ENCODE data around the gene PTPRM. TPM values are rescaled to one million over a fixed set of nuclear protein-coding genes. Genes with fewer than 3 reads are reported as not detected.

The PTPRM gene
- total and polyA plus RNA-seq, 2 donors, result 37.3 to 55.6 TPM

DNA sequence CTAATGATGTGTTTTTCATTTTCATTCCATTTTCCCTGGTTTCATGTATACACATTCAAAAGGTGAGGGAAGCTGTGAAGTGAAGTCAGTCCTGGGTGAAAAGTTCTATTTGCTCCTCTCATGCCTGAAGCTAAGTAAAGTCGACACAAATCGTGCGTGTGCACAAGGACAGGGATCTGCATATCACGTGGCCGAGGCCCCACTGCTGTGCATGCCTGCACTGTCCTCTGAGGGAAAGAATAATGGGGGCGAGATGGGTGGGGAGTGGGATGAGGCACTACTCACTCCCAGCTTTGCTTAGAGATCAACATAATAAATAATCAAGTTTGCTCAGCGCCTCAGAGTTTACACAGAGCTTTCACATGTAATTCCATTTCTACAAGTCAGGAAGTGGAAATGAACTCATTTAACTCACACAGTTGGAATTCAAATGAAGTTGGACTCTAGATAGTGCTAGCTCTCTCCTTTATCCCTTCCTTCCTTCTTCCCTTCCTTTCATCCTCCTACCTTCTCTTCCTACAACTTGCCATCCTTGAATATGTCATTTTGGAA, 5.1 kb upstream of the PTPRM start:
- DNase-seq (ENCODE audit: low read depth in 6 of 9, low spot score in 9 of 9), result no peak
- peaks cover 13 to 16% of the 10 kb centered on the region in 2 donors for H3K27me3 ChIP-seq (ENCODE audit: control insufficient read depth in 2 of 2, insufficient read depth in 1 of 2, low read length in 1 of 2)
- no peak overlapping the region for H3K4me3 ChIP-seq (ENCODE audit: low read length in 2 of 2)
- H3K27ac ChIP-seq (ENCODE audit: low read depth in 1 of 2, low read length in 1 of 2), result peak overlapping the region in 1 of 2 donors; percentile 30
- WGBS, result 95% methylated on average over 7 of the region's 7 CpGs
- peaks cover 0 to 23% of the 10 kb centered on the region in 2 donors for H3K4me1 ChIP-seq (ENCODE audit: control insufficient read depth in 2 of 2, insufficient read depth in 2 of 2, low read length in 2 of 2)
- no peaks in the 10 kb centered on the region for H3K9me3 ChIP-seq (ENCODE audit: control insufficient read depth in 2 of 2, insufficient read depth in 1 of 2, low read length in 1 of 2)
- no peaks in the 10 kb centered on the region for H3K36me3 ChIP-seq (ENCODE audit: control insufficient read depth in 2 of 2, insufficient read depth in 2 of 2, low read length in 1 of 2)

DNA sequence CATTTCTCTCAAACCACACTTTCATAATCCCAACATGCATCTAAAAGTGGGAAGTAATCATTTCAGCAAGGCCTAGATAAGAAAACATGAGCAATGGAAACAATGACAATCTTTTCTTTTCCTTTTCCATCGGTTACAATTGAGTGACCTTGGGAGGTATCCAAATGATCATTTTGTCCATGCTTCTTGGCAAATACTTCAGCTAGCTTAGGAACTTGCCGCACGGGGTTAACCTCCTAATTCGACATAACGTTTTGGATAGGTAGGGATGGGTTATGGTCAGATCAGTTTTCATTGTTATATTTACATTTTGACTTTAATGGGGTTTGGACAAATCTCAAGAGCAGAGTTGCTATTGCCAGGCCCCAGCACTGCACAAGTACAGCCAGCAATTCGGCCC, 4.6 kb upstream of the PTPRM start:
- no peak for DNase-seq (ENCODE audit: low read depth in 6 of 9, low spot score in 9 of 9)
- H3K4me3 ChIP-seq (ENCODE audit: low read length in 2 of 2), result no peak overlapping the region
- peaks cover 13 to 17% of the 10 kb centered on the region in 2 donors for H3K27me3 ChIP-seq (ENCODE audit: control insufficient read depth in 2 of 2, insufficient read depth in 1 of 2, low read length in 1 of 2)
- 87% methylated on average over 6 of the region's 6 CpGs for WGBS
- H3K36me3 ChIP-seq (ENCODE audit: control insufficient read depth in 2 of 2, insufficient read depth in 2 of 2, low read length in 1 of 2), result no peaks in the 10 kb centered on the region
- no peak overlapping the region for H3K27ac ChIP-seq (ENCODE audit: low read depth in 1 of 2, low read length in 1 of 2)
- H3K4me1 ChIP-seq (ENCODE audit: control insufficient read depth in 2 of 2, insufficient read depth in 2 of 2, low read length in 2 of 2), result peaks cover 0 to 23% of the 10 kb centered on the region in 2 donors
- H3K9me3 ChIP-seq (ENCODE audit: control insufficient read depth in 2 of 2, insufficient read depth in 1 of 2, low read length in 1 of 2), result no peaks in the 10 kb centered on the region

DNA sequence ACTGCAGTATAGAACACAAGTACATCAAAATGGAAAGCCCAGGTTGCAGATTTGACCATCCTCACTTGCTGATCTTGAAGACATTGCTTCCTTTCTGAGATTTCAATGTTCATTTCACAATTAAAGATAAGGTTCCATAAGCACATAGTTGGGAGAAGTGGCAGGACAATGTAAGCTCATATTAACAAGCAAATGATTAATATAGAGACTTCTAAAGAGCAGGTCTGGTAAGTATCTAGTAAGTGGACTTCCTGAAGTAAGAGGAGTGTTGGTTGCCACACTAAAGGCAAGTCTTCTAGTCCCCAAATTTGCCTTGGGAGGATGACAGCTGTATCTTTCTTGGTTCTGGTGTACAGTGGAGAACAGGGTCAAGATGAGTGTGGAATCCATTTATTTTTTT, 1.4 kb upstream of the PTPRM start:
- no peaks in the 10 kb centered on the region for H3K36me3 ChIP-seq (ENCODE audit: control insufficient read depth in 2 of 2, insufficient read depth in 2 of 2, low read length in 1 of 2)
- H3K4me3 ChIP-seq (ENCODE audit: low read length in 2 of 2), result no peak overlapping the region

DNA sequence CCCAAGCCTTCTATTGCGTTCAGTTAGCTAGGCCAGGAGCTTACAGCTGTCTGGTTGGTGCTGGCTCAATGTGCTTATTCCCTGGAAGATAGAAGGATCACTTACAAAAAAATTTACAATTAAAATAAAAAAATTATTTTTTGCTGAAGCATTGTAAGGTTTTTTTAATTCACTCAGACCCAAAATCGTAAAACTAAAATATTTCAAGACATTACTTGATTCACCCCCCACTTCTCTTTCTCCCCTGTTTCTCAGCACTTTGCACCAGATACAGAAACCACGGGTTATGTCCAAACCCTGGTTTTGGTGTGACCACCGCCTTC, 911 bp upstream of the PTPRM start:
- Histone ChIP-seq H3K4me3 (ENCODE audit: low read length in 2 of 2) (peak overlapping the region; percentile 44 to 71), H3K9me3 (ENCODE audit: control insufficient read depth in 2 of 2, insufficient read depth in 1 of 2, low read length in 1 of 2) (no peaks in the 10 kb centered on the region), H3K4me1 (ENCODE audit: control insufficient read depth in 2 of 2, insufficient read depth in 2 of 2, low read length in 2 of 2) (peaks cover 5 to 14% of the 10 kb centered on the region in 2 donors), H3K27ac (ENCODE audit: low read depth in 1 of 2, low read length in 1 of 2) (peak overlapping the region in 1 of 2 donors; percentile 68), H3K36me3 (ENCODE audit: control insufficient read depth in 2 of 2, insufficient read depth in 2 of 2, low read length in 1 of 2) (no peaks in the 10 kb centered on the region), H3K27me3 (ENCODE audit: control insufficient read depth in 2 of 2, insufficient read depth in 1 of 2, low read length in 1 of 2) (peaks cover 23 to 33% of the 10 kb centered on the region in 2 donors)
- WGBS, result 21% methylated on average over 4 of the region's 4 CpGs
- no peak for DNase-seq (ENCODE audit: low read depth in 6 of 9, low spot score in 9 of 9)

More for the DNA sequence above, 1.4 kb upstream of the PTPRM start:
- DNase-seq (ENCODE audit: low read depth in 6 of 9, low spot score in 9 of 9), result no peak
- Histone ChIP-seq H3K4me1 (ENCODE audit: control insufficient read depth in 2 of 2, insufficient read depth in 2 of 2, low read length in 2 of 2) (peaks cover 5 to 18% of the 10 kb centered on the region in 2 donors), H3K27me3 (ENCODE audit: control insufficient read depth in 2 of 2, insufficient read depth in 1 of 2, low read length in 1 of 2) (peaks cover 23 to 33% of the 10 kb centered on the region in 2 donors), H3K27ac (ENCODE audit: low read depth in 1 of 2, low read length in 1 of 2) (no peak overlapping the region), H3K9me3 (ENCODE audit: control insufficient read depth in 2 of 2, insufficient read depth in 1 of 2, low read length in 1 of 2) (no peaks in the 10 kb centered on the region)

DNA sequence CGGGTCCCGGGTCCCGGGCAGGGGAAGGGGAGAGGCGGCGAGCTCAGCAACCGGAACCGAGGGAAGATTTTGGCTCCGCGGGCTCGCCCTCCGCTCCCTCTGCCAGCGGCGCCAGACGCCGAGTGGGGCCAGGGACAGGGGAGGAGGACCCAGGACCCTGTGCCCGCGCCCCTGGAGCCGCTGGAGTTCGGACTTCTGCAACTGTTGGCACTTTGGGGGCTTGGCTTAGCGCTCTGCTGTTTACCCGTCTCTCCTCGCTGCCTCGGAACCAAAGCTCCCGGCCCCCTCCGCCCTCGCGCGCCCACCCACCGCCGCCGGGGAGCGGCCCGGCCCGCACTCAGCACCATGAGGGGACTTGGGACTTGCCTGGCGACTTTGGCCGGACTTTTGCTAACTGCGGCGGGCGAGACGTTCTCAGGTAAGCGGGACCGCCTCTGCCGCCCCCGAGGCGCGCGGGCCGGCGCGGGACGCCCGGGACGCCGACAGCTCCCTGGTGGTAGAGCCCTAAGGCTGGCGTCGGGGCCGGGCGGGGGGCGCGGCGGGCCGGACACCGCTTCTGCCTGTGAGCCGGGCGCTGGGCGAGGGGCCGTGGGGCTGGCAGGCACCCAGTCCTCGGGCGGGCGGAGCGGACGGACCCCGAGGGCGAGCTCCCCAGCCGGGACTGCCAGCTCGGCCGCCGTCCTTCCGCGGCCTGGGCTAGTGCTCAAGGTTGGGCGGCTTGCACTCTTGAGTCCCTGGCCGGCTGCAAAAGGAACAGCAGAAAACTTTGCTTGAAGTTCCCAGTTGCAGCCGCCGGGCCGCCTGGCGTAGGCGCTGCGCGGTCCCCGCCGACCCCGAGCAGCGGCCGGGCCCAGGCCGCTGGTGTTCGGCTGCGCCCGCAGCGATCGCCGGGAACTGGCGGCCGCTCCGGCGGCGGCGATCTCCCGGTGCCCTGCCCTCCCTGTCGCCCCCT, 634 bp downstream of the PTPRM start:
- peaks cover 5 to 8% of the 10 kb centered on the region in 2 donors for H3K4me1 ChIP-seq (ENCODE audit: control insufficient read depth in 2 of 2, insufficient read depth in 2 of 2, low read length in 2 of 2)
- under 1% methylated on average over 109 of the region's 109 CpGs for WGBS
- H3K27me3 ChIP-seq (ENCODE audit: control insufficient read depth in 2 of 2, insufficient read depth in 1 of 2, low read length in 1 of 2), result peaks cover 23 to 33% of the 10 kb centered on the region in 2 donors
- peak overlapping the region; percentile 71 to 74 for H3K4me3 ChIP-seq (ENCODE audit: low read length in 2 of 2)
- no peaks in the 10 kb centered on the region for H3K36me3 ChIP-seq (ENCODE audit: control insufficient read depth in 2 of 2, insufficient read depth in 2 of 2, low read length in 1 of 2)
- peak overlapping the region; percentile 77 for H3K27ac ChIP-seq (ENCODE audit: low read depth in 1 of 2, low read length in 1 of 2)
- peak in 7 of 9 donors; percentile 24 to 69 (median 41) for DNase-seq (ENCODE audit: low read depth in 6 of 9, low spot score in 9 of 9)
- no peaks in the 10 kb centered on the region for H3K9me3 ChIP-seq (ENCODE audit: control insufficient read depth in 2 of 2, insufficient read depth in 1 of 2, low read length in 1 of 2)

DNA sequence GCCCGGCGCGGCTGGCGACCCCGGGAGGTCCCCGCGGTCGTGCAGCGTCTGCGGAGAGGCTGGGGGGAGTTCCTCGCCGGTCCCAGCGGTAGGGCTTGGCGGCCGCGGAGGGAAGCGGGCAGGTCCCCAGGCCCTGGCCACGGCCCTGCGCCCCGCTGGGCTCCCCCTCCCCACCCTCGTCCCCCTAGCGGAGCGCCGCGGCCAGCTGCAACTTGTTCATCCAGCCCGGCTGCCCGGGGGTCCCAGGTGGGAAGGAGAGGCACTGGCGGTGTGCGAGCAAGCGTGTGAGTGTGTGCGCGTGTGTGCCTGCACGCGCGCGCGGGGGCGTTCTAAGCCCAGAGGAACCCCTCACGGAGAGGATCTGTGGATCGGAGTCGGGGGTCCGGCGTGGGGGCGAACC, 1.3 kb downstream of the PTPRM start:
- Histone ChIP-seq H3K9me3 (ENCODE audit: control insufficient read depth in 2 of 2, insufficient read depth in 1 of 2, low read length in 1 of 2) (no peaks in the 10 kb centered on the region), H3K27me3 (ENCODE audit: control insufficient read depth in 2 of 2, insufficient read depth in 1 of 2, low read length in 1 of 2) (peaks cover 23 to 33% of the 10 kb centered on the region in 2 donors), H3K4me1 (ENCODE audit: control insufficient read depth in 2 of 2, insufficient read depth in 2 of 2, low read length in 2 of 2) (peaks cover 5 to 8% of the 10 kb centered on the region in 2 donors), H3K36me3 (ENCODE audit: control insufficient read depth in 2 of 2, insufficient read depth in 2 of 2, low read length in 1 of 2) (no peaks in the 10 kb centered on the region), H3K27ac (ENCODE audit: low read depth in 1 of 2, low read length in 1 of 2) (no peak overlapping the region), H3K4me3 (ENCODE audit: low read length in 2 of 2) (peak overlapping the region; percentile 71 to 74)
- DNase-seq (ENCODE audit: low read depth in 6 of 9, low spot score in 9 of 9), result peak in 7 of 9 donors; percentile 11 to 73 (median 42)
- under 1% methylated on average over 44 of the region's 44 CpGs for whole genome bisulfite sequencing

DNA sequence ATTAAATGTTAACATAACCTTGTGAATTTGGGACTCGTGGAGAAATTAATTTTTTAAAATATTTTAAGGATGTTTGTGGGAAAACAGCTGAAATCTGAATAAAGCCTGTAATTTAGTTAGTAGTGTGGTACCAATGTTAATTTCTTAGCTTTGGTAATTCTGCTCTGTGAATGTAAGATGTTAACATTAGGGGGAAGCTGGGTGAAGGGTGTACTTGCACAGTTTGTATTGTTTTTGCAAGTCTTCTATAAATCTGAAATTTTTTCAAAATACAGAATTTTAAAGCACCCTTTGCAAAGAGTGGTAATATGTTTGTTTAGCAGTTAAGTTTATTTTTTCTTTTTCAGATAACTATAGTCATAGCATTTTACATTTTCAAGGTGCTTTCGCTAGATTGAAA, 4.5 kb downstream of the PTPRM start:
- Histone ChIP-seq H3K4me1 (ENCODE audit: control insufficient read depth in 2 of 2, insufficient read depth in 2 of 2, low read length in 2 of 2) (peaks cover 2 to 5% of the 10 kb centered on the region in 2 donors), H3K36me3 (ENCODE audit: control insufficient read depth in 2 of 2, insufficient read depth in 2 of 2, low read length in 1 of 2) (no peaks in the 10 kb centered on the region), H3K9me3 (ENCODE audit: control insufficient read depth in 2 of 2, insufficient read depth in 1 of 2, low read length in 1 of 2) (no peaks in the 10 kb centered on the region), H3K27ac (ENCODE audit: low read depth in 1 of 2, low read length in 1 of 2) (no peak overlapping the region), H3K4me3 (ENCODE audit: low read length in 2 of 2) (no peak overlapping the region), H3K27me3 (ENCODE audit: control insufficient read depth in 2 of 2, insufficient read depth in 1 of 2, low read length in 1 of 2) (peaks cover 12 to 18% of the 10 kb centered on the region in 2 donors)
- WGBS, result 98% methylated on average over 2 of the region's 2 CpGs
- no peak for DNase-seq (ENCODE audit: low read depth in 6 of 9, low spot score in 9 of 9)

DNA sequence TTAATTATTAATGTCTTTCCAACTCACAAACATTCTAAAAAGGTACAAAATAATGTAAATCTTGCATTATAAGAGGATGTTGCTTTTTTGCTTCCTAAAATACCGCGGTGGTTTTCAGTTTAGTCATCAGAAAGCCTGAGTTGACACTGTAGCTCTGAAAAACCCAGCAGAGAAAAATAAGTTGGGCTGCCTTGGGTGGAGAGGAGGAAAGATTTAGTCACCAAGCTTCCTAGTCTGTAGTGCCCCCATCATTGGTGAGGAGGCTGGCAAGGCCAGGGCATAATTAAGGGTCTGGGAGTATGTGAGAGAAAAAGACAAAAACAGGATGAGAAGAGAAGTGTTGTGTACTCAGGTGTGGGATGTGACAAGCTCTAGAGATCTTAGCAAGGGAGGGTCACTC, 5.7 kb downstream of the PTPRM start:
- no peak overlapping the region for H3K27ac ChIP-seq (ENCODE audit: low read depth in 1 of 2, low read length in 1 of 2)
- H3K4me1 ChIP-seq (ENCODE audit: control insufficient read depth in 2 of 2, insufficient read depth in 2 of 2, low read length in 2 of 2), result peaks cover 2 to 5% of the 10 kb centered on the region in 2 donors
- no peaks in the 10 kb centered on the region for H3K9me3 ChIP-seq (ENCODE audit: control insufficient read depth in 2 of 2, insufficient read depth in 1 of 2, low read length in 1 of 2)
- no peaks in the 10 kb centered on the region for H3K36me3 ChIP-seq (ENCODE audit: control insufficient read depth in 2 of 2, insufficient read depth in 2 of 2, low read length in 1 of 2)
- WGBS, result 19% methylated on average over 2 of the region's 2 CpGs
- H3K27me3 ChIP-seq (ENCODE audit: control insufficient read depth in 2 of 2, insufficient read depth in 1 of 2, low read length in 1 of 2), result peaks cover 8 to 14% of the 10 kb centered on the region in 2 donors
- H3K4me3 ChIP-seq (ENCODE audit: low read length in 2 of 2), result no peak overlapping the region
- peak in 1 of 9 donors; percentile 31 for DNase-seq (ENCODE audit: low read depth in 6 of 9, low spot score in 9 of 9)

DNA sequence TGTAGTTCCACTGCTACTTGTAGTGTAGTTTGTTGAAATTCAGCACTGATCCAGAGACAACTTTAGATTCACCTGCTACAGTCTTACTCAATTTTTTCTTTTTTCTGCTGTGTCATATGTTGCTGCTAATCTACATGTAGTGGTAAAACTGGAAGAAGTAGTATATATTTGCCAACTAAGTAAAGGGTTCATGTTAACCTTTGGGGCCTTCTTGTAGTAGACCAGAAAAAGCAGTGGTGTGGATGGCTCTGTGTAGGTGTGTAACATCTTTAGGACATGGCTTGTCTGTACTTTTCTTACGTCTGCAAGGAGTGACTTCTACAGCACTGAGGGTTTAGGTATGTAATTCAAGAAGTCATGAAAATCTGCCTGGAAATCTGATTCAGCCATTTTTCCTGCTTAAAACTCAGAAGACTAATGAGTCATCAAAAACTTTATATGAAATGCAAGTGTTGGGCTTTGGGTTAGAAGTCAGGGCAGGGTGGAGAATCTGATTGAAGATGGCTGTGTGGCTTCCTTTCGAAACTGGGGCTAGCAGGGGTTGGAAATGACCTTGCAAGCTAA, 8.4 kb downstream of the PTPRM start:
- H3K36me3 ChIP-seq (ENCODE audit: control insufficient read depth in 2 of 2, insufficient read depth in 2 of 2, low read length in 1 of 2), result no peaks in the 10 kb centered on the region
- no peak overlapping the region for H3K4me3 ChIP-seq (ENCODE audit: low read length in 2 of 2)
- WGBS, result 94% methylated on average over 2 of the region's 2 CpGs
- H3K9me3 ChIP-seq (ENCODE audit: control insufficient read depth in 2 of 2, insufficient read depth in 1 of 2, low read length in 1 of 2), result no peaks in the 10 kb centered on the region
- H3K27me3 ChIP-seq (ENCODE audit: control insufficient read depth in 2 of 2, insufficient read depth in 1 of 2, low read length in 1 of 2), result no peaks in the 10 kb centered on the region
- DNase-seq (ENCODE audit: low read depth in 6 of 9, low spot score in 9 of 9), result no peak
- H3K27ac ChIP-seq (ENCODE audit: low read depth in 1 of 2, low read length in 1 of 2), result no peak overlapping the region
- H3K4me1 ChIP-seq (ENCODE audit: control insufficient read depth in 2 of 2, insufficient read depth in 2 of 2, low read length in 2 of 2), result no peaks in the 10 kb centered on the region
